Measurements from ENCODE around the gene DCXR.

DCXR gene

GRCh38 chr17:81996757-81997441 lies 40.6 kb downstream of the DCXR start:
- no peak for DNase-seq

DNA sequence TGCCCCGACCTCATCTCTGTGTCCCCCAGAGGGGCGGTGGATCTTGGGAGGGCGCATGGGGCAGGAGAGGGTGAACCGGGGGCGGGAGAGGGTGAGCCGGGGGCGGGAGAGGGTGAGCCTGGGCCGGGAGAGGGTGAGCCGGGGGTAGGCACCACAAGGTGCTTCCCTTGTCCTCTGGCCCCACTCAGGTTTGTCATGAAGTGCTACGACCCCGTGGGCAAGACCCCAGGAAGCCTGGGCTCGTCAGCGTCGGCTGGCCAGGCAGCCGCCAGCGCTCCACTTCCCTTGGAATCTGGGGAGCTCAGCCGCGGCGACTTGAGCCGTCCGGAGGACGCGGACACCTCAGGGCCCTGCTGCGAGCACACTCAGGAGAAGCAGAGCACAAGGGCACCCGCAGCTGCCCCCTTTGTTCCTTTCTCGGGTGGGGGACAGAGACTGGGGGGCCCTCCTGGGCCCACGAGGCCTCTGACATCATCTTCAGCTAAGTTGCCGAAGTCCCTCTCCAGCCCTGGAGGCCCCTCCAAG lies 41.2 kb downstream of the DCXR start:
- DNase-seq, result no peak

DNA sequence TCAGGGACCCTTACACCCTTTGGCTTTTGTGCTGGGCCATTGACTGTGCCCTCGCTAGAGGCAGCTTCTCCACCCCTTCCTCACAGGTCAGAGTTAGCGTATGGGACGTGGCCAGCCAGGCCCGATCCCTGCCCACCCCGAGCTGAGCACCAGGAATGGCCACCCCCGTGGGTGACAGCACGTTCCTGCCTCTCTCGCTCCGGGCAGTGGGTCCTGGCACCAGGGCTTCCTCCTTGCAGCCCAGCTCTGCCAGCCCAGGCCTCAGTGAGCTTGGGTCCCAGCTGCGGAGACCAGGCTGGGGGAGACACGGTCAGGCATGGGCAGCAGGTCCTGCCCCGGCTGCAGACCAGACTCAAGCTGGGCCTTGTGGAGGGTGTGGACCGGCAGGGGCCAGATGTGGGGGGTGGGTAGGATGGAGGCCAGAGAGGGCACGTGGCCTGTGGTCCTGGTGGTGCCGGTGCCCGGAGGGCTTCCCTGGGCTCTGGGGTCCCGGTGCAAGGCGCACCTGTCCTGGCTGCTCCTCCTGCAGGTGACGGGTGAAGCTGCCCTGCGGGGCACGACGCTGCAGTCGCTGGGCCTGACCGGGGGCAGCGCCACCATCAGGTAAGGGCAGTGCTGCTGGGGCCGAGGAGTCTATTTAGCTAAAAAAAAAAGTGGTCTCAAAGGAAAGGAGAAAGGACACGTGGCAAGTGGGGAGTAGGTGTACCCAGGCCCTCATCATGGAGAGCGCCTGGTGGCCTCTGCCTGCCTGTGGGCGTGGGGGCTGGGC lies 41.9 kb downstream of the DCXR start:
- DNase-seq, result no peak

DNA sequence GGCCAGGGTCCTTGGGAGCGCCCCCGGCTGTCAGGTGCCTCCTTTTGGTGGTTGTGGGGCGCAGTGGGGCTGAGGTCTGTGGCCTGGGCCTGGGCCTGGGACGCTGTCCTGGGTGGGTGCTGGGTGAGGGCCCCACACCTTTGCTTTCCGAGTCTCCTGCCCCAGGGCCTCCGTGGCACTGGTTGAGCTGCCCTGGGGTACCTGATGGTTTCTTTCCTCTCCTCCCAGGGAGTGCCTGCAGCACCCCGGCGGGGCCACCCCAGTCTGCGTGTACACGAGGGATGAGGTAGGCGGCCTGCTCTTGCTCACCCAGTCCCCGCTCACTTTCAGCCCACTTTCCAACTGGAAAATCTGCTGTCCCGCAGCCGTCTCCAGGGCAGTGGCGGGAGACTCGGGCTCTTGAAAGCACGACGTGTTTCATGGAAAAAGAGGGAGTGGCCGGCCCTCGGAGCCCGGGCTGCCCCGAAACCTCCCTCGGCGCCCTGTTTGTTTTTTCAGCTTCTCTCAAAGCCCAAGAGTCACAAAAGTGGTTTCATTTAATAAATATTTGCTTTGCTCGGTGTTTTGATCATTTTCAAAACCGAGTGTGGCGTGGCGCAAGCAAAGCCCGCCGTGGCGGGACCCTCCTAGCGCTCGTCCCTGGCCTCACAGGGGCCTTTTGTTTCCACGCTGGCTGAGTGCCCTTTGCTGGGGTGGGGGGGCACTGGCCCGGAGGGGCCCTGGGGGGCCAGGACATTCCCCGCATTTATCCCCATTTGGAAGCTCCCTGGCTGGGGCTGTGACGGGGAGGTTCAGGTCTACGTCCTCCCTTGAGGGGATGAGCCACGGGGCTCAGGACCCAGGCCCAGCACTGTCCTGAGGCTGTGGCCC lies 42.7 kb downstream of the DCXR start:
- no peak for DNase-seq

GRCh38 chr17:81993729-81994592 lies 43.5 kb downstream of the DCXR start:
- DNase-seq, result no peak

- no peak for DNase-seq
These were observed 45.0 kb downstream of the DCXR start for GRCh38 chr17:81992306-81993102.

DNA sequence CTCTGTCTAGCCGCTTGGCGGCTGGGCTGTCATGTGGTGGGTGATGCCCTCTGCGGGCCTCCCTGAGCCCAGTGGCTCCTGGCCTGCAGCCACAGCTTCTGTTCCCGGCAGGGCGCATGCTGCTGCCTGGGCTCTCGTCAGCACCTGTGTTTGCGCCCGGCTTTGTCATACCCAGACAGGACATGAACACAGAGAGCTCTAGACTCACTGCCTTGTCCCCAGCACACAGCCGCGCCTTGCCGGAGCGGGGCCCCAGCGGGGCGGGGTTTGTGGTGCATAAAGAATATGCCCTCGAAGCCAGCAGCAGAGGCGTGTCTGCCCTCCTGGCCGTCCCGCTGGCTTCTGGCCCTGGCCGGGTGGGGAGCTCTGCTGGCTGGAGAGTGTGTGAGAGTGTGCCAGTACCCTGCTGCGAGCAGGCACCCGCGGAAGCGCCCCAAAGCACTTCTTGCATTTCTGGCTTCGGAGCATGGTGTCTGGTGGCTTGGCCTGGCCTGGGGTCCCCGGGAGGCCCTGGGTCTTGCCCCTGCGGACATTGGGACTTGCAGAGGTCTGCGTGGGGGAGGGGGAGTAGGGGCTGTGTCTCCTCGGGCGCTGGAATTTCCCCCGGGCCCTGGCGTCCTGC lies 45.7 kb downstream of the DCXR start:
- DNase-seq, result peak; percentile 62

DNA sequence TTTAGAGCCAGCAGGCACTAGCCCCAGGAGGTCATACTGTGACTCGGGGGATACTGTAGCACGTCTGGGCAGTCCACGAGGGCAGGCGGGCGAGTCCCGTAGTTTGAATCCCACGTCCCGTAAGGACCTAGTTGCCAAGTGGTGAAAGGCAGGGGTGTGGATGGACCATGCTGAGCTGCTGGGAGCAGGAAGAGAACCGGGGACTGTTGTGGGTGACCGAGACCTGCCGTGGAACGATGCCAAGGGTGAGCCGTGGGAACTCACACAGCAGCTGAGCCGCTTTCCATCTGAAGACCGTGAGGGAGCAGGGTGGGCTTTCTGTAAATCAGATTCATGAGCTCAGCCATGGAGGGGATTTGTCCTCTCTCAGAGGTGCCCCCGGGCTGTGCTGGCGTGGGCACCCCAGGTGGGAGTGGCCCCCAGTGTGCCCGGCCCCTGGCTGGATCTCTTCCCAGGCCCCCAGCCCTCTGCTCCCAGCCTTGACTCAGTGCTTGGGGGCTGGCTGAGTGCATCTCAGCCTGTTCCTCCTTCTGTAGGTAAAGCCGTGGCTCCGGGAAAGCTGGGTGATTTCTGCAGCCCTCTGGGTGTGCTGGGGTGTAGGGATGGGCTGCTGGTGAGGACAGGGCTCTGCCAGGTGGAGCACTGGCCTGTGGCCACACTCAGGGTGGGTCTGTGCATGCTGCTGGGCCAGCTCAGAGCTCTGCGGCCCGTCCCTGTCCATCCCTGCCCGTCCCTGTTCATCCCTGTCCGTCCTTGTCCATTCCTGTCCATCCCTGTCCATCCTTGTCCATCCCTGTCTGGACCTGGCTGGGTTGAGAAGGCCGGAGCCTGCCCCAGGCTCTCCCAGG lies 46.4 kb downstream of the DCXR start:
- DNase-seq, result no peak

GRCh38 chr17:81987161-81987770 lies 50.2 kb downstream of the DCXR start:
- no peak for DNase-seq

GRCh38 chr17:81986606-81987005 lies 50.9 kb downstream of the DCXR start:
- no peak for DNase-seq
